SK-N-SH (cell line): ENCODE measurements around the gene DTNA. TPM values are rescaled to one million over a fixed set of nuclear protein-coding genes. Genes with fewer than 3 reads are reported as not detected.

Experiments
- CTCF ChIA-PET: fragments of 300-600, 350-600 bp; formaldehyde crosslinking; extraction: SDS; loops from one replicate; lab custom pipeline; 2021; lab: Yijun Ruan, JAX
- POLR2A ChIA-PET: fragments of 350-600 bp; sonication (Branson Sonifier 250); formaldehyde crosslinking; extraction: SDS; loops from one replicate; lab custom pipeline; 2020; ENCODE audit warnings: antibody characterized with exemption, inconsistent platforms; lab: Yijun Ruan, JAX
- DNase-seq: peaks from one replicate; pipeline ENCODE4 v3.0.0; 2012
- H2AFZ ChIP-seq: fragments of 200-600 bp; sonication (generic); 2 replicates; pipeline ENCODE4 v1.8.1; 2016; ENCODE audit warnings: antibody characterized with exemption, mild to moderate bottlenecking, low read depth
- H3F3A ChIP-seq: fragments of 200-600 bp; sonication (generic); replicated peaks from 2 replicates; pipeline ENCODE3; 2016; ENCODE audit warnings: antibody characterized with exemption, mild to moderate bottlenecking; ENCODE audit not compliant: insufficient read depth
- H3K27ac ChIP-seq, 2 experiments: fragments of 200-500 bp in 1 of 2; fragments of 200-600 bp in 1 of 2; sonication (Bioruptor generic) in 1 of 2; sonication (generic), shearing (Covaris generic) in 1 of 2; 2 replicates each; pipeline versions ENCODE4 v1.5.1 to v1.6.1; 2014 to 2016; ENCODE audit warnings: low read depth in 2 of 2, inconsistent platforms in 1 of 2, low read length in 1 of 2, mild to moderate bottlenecking in 1 of 2, mixed read lengths in 1 of 2
- H3K27me3 ChIP-seq: fragments of 200-600 bp; sonication (generic), shearing (Covaris generic); 2 replicates; pipeline ENCODE4 v1.6.1; 2016; ENCODE audit warnings: mixed run types; ENCODE audit not compliant: insufficient read depth
- H3K36me3 ChIP-seq, 2 experiments: fragments of 200-500 bp in 1 of 2; fragments of 200-600 bp in 1 of 2; sonication (Bioruptor generic) in 1 of 2; sonication (generic) in 1 of 2; replicated peaks in 1 of 2; 2 replicates each; pipeline versions ENCODE3 to v1.5.1; 2014 to 2016; ENCODE audit warnings: low read length in 1 of 2, mild to moderate bottlenecking in 1 of 2; ENCODE audit not compliant: insufficient read depth in 2 of 2, control insufficient read depth in 1 of 2
- H3K4me1 ChIP-seq, 2 experiments: fragments of 200-500 bp in 1 of 2; fragments of 200-600 bp in 1 of 2; sonication (Bioruptor generic) in 1 of 2; sonication (generic), shearing (Covaris generic) in 1 of 2; 2 replicates each; pipeline versions ENCODE4 v1.5.1 to v1.6.1; 2014 to 2016; ENCODE audit warnings: low read depth in 1 of 2, low read length in 1 of 2, mixed run types in 1 of 2; ENCODE audit not compliant: insufficient read depth in 2 of 2, control insufficient read depth in 1 of 2
- H3K4me2 ChIP-seq: fragments of 200-600 bp; sonication (generic), shearing (Covaris generic); 2 replicates; pipeline ENCODE4 v1.6.1; 2017; ENCODE audit warnings: mixed run types
- H3K4me3 ChIP-seq, 2 experiments: fragments of 200-500 bp in 1 of 2; fragments of 200-600 bp in 1 of 2; sonication (Bioruptor generic) in 1 of 2; sonication (generic), shearing (Covaris generic) in 1 of 2; 2 replicates each; pipeline versions ENCODE4 v1.5.1 to v1.8.1; 2014 to 2016; ENCODE audit warnings: low read depth in 2 of 2, inconsistent platforms in 1 of 2, low read length in 1 of 2, mild to moderate bottlenecking in 1 of 2, mixed read lengths in 1 of 2, moderate library complexity in 1 of 2
- H3K79me2 ChIP-seq: fragments of 200-600 bp; sonication (generic); 2 replicates; pipeline ENCODE4 v1.8.1; 2017; ENCODE audit warnings: mild to moderate bottlenecking; ENCODE audit not compliant: insufficient read depth
- H3K9ac ChIP-seq: fragments of 200-600 bp; sonication (generic); 2 replicates; pipeline ENCODE4 v1.6.1; 2017; ENCODE audit warnings: mixed run types
- H3K9me2 ChIP-seq: fragments of 200-600 bp; sonication (generic); 2 replicates; pipeline ENCODE4 v1.6.1; 2017; ENCODE audit warnings: mixed run types
- H3K9me3 ChIP-seq: fragments of 200-600 bp; sonication (generic); 2 replicates; pipeline ENCODE4 v1.6.1; 2017; ENCODE audit warnings: mixed run types, mild to moderate bottlenecking, moderate library complexity
- H4K20me1 ChIP-seq: fragments of 200-600 bp; sonication (generic); 2 replicates; pipeline ENCODE4 v1.6.1; 2017; ENCODE audit warnings: mild to moderate bottlenecking, mixed run types; ENCODE audit not compliant: insufficient read depth
- ELF1 ChIP-seq: IDR thresholded peaks from 2 replicates; pipeline ENCODE4 v1.4.0; 2012
- EP300 ChIP-seq, 2 experiments: IDR thresholded peaks; 2 replicates each; pipeline versions ENCODE4 v1.4.0 to v1.6.1; 2012; ENCODE audit warnings: borderline replicate concordance in 1 of 2, low read depth in 1 of 2, low read length in 1 of 2
- FOXJ3 ChIP-seq: sonication (generic); formaldehyde crosslinking; IDR thresholded peaks from 2 replicates; pipeline ENCODE4 v1.5.1; 2020; ENCODE audit warnings: mild to moderate bottlenecking, missing genetic modification reagents
- FOXM1 ChIP-seq: IDR thresholded peaks from 2 replicates; pipeline ENCODE4 v1.4.0; 2012; ENCODE audit warnings: low read depth, mild to moderate bottlenecking
- GABPA ChIP-seq: IDR thresholded peaks from 2 replicates; pipeline ENCODE4 v1.4.0; 2012; ENCODE audit warnings: low read depth, mild to moderate bottlenecking
- MEF2A ChIP-seq: IDR thresholded peaks from 2 replicates; pipeline ENCODE4 v1.4.0; 2012; ENCODE audit warnings: low read depth, borderline replicate concordance
- NFIC ChIP-seq: IDR thresholded peaks from 2 replicates; pipeline ENCODE4 v1.4.0; 2012; ENCODE audit warnings: borderline replicate concordance
- PBX3 ChIP-seq: IDR thresholded peaks from 2 replicates; pipeline ENCODE4; 2012
- RAD21 ChIP-seq: IDR thresholded peaks from 2 replicates; pipeline ENCODE4 v1.6.1; 2012; ENCODE audit warnings: mild to moderate bottlenecking, low read length
- RCOR1 ChIP-seq: fragments of 150-350 bp; IDR thresholded peaks from 2 replicates; pipeline ENCODE4 v1.6.1; 2017; ENCODE audit warnings: antibody characterized with exemption, low read length
- RXRA ChIP-seq: IDR thresholded peaks from 2 replicates; pipeline ENCODE4 v1.4.0; 2012; ENCODE audit warnings: low read depth, mild to moderate bottlenecking, borderline replicate concordance
- SMC3 ChIP-seq: IDR thresholded peaks from 2 replicates; pipeline ENCODE4 v1.6.1; 2012; ENCODE audit warnings: low read depth, low read length, improper control_type of control experiment
- TAF1 ChIP-seq: IDR thresholded peaks from 2 replicates; pipeline ENCODE4 v1.6.1; 2012; ENCODE audit warnings: low read depth, mild to moderate bottlenecking, low read length, moderate library complexity, borderline replicate concordance
- YY1 ChIP-seq: IDR thresholded peaks from 2 replicates; pipeline ENCODE4 v1.4.0; 2012; ENCODE audit warnings: low read depth, mild to moderate bottlenecking
- WGBS: methylation state at CpG from one replicate; pipeline ENCODE4 v1.1.6; 2017; ENCODE audit warnings: low lambda C conversion rate; 5-methylcytosine and 5-hydroxymethylcytosine counted together
- polyA plus RNA-seq, 3 experiments: library from polyadenylated mRNA; depleted of rRNA; stranded (reverse); fragments of >200 nt; gene quantifications; 2 replicates each; pipeline ENCODE4 v1.2.3, GENCODE V29; 2012
- TF ChIP-seq, protein P1 (sequence below): IDR thresholded peaks from 2 replicates; pipeline ENCODE4 v1.4.0; 2012; ENCODE audit warnings: low read depth, borderline replicate concordance
- TF ChIP-seq, protein P2 (sequence below): fragments of 150-350 bp; IDR thresholded peaks from 2 replicates; pipeline ENCODE4 v1.6.1; 2016; ENCODE audit warnings: mild to moderate bottlenecking, low read depth, low read length

The DTNA gene
- polyA plus RNA-seq, 1 of the 3 experiments (the other 2 are of a cell fraction), result 7.9 TPM

GRCh38 chr18:34752056-34752455, 42.0 kb downstream of the DTNA start:
- Histone ChIP-seq H2AFZ (no peak overlapping the region), H3K9me2 (no peaks in the 10 kb centered on the region), H3K4me3 (no peak overlapping the region), H4K20me1 (no peaks in the 10 kb centered on the region), H3K27ac (no peak overlapping the region), H3K9me3 (no peaks in the 10 kb centered on the region), H3K4me2 (no peak overlapping the region), H3K9ac (no peak overlapping the region), H3K27me3 (no peaks in the 10 kb centered on the region), H3F3A (no peaks in the 10 kb centered on the region), H3K79me2 (no peaks in the 10 kb centered on the region), H3K4me1 (peaks cover 0 to 3% of the 10 kb centered on the region in 2 experiments; a peak in 2 of 4 replicates), H3K36me3 (no peaks in the 10 kb centered on the region)
- ChIA-PET POLR2A (no interaction called here), CTCF (interaction anchor here (0.8 to 3.0 kb wide), 2 partner anchors 90 to 348 kb away, joined by 3 to 13 read pairs; no protein-coding TSS in a partner anchor)
- TF ChIP-seq RAD21, result no peak
- no peak for TF ChIP-seq MEF2A
- TF ChIP-seq PBX3, result no peak
- no peak for TF ChIP-seq ELF1
- no peak for TF ChIP-seq SMC3
- TF ChIP-seq NFIC, result no peak
- no peak for TF ChIP-seq YY1
- TF ChIP-seq, protein P1, sequence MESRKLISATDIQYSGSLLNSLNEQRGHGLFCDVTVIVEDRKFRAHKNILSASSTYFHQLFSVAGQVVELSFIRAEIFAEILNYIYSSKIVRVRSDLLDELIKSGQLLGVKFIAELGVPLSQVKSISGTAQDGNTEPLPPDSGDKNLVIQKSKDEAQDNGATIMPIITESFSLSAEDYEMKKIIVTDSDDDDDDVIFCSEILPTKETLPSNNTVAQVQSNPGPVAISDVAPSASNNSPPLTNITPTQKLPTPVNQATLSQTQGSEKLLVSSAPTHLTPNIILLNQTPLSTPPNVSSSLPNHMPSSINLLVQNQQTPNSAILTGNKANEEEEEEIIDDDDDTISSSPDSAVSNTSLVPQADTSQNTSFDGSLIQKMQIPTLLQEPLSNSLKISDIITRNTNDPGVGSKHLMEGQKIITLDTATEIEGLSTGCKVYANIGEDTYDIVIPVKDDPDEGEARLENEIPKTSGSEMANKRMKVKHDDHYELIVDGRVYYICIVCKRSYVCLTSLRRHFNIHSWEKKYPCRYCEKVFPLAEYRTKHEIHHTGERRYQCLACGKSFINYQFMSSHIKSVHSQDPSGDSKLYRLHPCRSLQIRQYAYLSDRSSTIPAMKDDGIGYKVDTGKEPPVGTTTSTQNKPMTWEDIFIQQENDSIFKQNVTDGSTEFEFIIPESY, result no peak
- TF ChIP-seq FOXJ3 (CRISPR knock-in tag), result no peak
- TF ChIP-seq GABPA, result no peak
- DNase-seq, result no peak
- WGBS, result 48% methylated on average over 1 of the region's 1 CpG

DNA sequence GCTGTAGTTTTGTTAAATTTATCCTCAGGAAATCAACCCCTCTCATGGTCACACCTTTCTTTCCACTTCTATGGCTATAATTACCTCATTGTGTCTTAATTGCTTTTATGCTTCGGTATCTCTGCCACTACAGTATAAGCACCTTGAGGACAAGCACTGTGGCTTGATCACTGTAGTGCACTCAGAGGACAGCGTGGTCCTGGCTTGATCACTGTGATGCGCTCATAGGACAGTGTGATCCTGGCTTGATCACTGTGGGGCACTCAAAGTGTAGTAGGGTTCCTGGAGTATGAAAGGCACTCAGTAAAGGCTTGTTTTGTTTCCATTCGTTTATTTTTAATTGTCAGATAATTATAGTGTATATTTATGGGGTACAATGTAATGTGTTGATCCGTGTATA, 44.2 kb downstream of the DTNA start:
- POLR2A ChIA-PET, result no interaction called here
- no peak overlapping the region for H3K9ac ChIP-seq
- TF ChIP-seq FOXM1, result no peak
- TF ChIP-seq RAD21, result no peak
- TF ChIP-seq, protein P2, sequence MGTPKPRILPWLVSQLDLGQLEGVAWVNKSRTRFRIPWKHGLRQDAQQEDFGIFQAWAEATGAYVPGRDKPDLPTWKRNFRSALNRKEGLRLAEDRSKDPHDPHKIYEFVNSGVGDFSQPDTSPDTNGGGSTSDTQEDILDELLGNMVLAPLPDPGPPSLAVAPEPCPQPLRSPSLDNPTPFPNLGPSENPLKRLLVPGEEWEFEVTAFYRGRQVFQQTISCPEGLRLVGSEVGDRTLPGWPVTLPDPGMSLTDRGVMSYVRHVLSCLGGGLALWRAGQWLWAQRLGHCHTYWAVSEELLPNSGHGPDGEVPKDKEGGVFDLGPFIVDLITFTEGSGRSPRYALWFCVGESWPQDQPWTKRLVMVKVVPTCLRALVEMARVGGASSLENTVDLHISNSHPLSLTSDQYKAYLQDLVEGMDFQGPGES, result no peak
- TF ChIP-seq EP300 (IDR thresholded peaks at IDR 0.05; ENCODE audit: borderline replicate concordance in 1 of 2, low read depth in 1 of 2, low read length in 1 of 2), result no peak
- no peak for TF ChIP-seq RXRA
- TF ChIP-seq RCOR1, result no peak
- no peak for TF ChIP-seq MEF2A
- no peak for TF ChIP-seq TAF1
- TF ChIP-seq, all 33 proteins: peak for 0

More for the DNA sequence above, 44.2 kb downstream of the DTNA start:
- Histone ChIP-seq H3K4me3 (no peak overlapping the region), H3K27me3 (no peaks in the 10 kb centered on the region), H2AFZ (no peak overlapping the region), H3K27ac (no peak overlapping the region), H3F3A (no peaks in the 10 kb centered on the region), H3K36me3 (no peaks in the 10 kb centered on the region), H4K20me1 (no peaks in the 10 kb centered on the region), H3K9me2 (no peaks in the 10 kb centered on the region), H3K4me1 (peaks cover 0 to 3% of the 10 kb centered on the region in 2 experiments; a peak in 2 of 4 replicates), H3K9me3 (no peaks in the 10 kb centered on the region), H3K4me2 (no peak overlapping the region), H3K79me2 (no peaks in the 10 kb centered on the region)
- WGBS, result 81% methylated on average over 5 of the region's 5 CpGs
- CTCF ChIA-PET, result interaction anchor here (1.3 kb wide), 1 partner anchor 11 kb away, joined by 3 read pairs; no protein-coding TSS in a partner anchor
- no peak for DNase-seq
